BE2C (cell line): ENCODE data around the gene CDC20.
A peak's percentile ranks its signal among the peaks of the same experiment; 100 is the strongest.

Experiments
- DNase-seq: peaks from one replicate; pipeline ENCODE4 v3.0.0-alpha.2; 2020
- H3K27me3 ChIP-seq: fragments of 250-450 bp; sonication (Bioruptor Pico); 2 replicates; pipeline ENCODE4 v1.5.1; 2020; ENCODE audit warnings: mild to moderate bottlenecking
- H3K36me3 ChIP-seq: fragments of 250-450 bp; sonication (Bioruptor Pico); 2 replicates; pipeline ENCODE4 v1.5.1; 2020; ENCODE audit warnings: mild to moderate bottlenecking
- H3K4me1 ChIP-seq: fragments of 250-450 bp; sonication (Bioruptor Pico); 2 replicates; pipeline ENCODE4 v1.5.1; 2020
- H3K4me3 ChIP-seq: 2 replicates; pipeline ENCODE4 v1.5.1; 2011; ENCODE audit warnings: low read depth, low read length
- H3K9me3 ChIP-seq: fragments of 250-450 bp; sonication (Bioruptor Pico); 2 replicates; pipeline ENCODE4 v1.5.1; 2020
- TF ChIP-seq, protein P1 (sequence below): IDR thresholded peaks from 2 replicates; pipeline ENCODE4 v1.5.1; 2012; ENCODE audit warnings: mild to moderate bottlenecking, low read depth, low read length

CDC20 gene

DNA sequence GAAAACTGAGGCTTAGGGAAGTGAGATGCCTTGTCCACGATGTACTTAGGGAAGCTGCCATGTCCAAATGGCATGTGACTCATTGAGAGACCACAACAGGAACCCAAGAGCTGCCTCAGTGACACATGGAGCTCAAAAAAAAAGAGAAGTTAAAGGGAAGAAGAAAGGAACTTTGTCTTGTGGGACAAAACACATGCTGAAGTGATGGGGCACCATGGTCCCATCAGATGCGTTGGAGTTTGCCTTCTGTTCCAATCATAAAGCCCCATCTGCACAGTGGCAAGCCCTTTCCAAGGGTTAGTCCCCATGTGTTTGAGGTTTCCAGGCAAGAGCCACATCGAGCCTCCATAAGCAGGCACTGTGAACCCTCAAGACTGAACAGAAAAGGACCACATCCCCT is 22.8 kb downstream of the CDC20 start:
- no peaks in the 10 kb centered on the region for H3K9me3 ChIP-seq
- no peak overlapping the region for H3K4me3 ChIP-seq
- H3K4me1 ChIP-seq = no peaks in the 10 kb centered on the region
- no peak for DNase-seq
- TF ChIP-seq, protein P1, sequence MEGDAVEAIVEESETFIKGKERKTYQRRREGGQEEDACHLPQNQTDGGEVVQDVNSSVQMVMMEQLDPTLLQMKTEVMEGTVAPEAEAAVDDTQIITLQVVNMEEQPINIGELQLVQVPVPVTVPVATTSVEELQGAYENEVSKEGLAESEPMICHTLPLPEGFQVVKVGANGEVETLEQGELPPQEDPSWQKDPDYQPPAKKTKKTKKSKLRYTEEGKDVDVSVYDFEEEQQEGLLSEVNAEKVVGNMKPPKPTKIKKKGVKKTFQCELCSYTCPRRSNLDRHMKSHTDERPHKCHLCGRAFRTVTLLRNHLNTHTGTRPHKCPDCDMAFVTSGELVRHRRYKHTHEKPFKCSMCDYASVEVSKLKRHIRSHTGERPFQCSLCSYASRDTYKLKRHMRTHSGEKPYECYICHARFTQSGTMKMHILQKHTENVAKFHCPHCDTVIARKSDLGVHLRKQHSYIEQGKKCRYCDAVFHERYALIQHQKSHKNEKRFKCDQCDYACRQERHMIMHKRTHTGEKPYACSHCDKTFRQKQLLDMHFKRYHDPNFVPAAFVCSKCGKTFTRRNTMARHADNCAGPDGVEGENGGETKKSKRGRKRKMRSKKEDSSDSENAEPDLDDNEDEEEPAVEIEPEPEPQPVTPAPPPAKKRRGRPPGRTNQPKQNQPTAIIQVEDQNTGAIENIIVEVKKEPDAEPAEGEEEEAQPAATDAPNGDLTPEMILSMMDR = no peak
- peaks cover 4% of the 10 kb centered on the region; the same call in 1 of the 2 replicates for H3K36me3 ChIP-seq
- H3K27me3 ChIP-seq = no peaks in the 10 kb centered on the region

DNA sequence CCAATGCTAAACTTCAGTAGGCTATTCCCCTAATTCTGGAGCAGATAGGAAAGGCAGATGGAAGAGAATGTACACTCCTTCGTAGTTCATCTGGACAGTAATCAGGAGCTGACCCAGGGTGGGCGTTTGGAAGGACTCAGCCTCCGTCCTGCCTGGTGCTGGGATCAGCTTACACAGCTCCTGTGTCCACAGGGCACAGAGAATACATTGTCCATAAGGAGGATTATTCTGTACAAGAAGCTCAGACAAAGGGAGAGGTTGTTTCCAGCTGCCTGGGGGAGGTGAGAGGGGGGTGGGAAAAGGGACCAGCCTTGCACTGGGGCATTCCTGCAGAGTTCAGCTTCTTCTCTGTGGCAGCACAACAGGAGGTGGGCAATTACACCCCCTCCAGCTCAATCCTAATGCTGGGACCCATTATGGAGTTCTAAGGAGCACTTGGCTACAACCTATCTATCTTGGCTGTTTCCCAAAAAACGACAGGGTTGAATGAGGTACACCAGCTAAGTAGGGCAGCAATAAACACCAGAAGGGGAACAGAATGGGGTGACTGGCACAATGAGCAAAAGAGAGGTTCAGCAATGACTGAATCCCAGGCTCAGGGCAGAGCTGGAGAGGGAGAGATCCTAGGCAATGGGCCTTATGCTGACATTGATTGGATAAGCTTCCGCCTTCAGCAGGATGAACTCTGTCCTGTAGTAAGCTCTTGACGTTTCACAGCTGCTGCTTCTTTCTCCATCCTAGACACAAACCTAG is 23.4 kb downstream of the CDC20 start:
- DNase-seq = no peak
- no peaks in the 10 kb centered on the region for H3K9me3 ChIP-seq
- no peaks in the 10 kb centered on the region for H3K4me1 ChIP-seq
- H3K36me3 ChIP-seq = peaks cover 4% of the 10 kb centered on the region; the same call in 1 of the 2 replicates
- H3K27me3 ChIP-seq = no peaks in the 10 kb centered on the region
- H3K4me3 ChIP-seq = no peak overlapping the region
- TF ChIP-seq, protein P1 = no peak

DNA sequence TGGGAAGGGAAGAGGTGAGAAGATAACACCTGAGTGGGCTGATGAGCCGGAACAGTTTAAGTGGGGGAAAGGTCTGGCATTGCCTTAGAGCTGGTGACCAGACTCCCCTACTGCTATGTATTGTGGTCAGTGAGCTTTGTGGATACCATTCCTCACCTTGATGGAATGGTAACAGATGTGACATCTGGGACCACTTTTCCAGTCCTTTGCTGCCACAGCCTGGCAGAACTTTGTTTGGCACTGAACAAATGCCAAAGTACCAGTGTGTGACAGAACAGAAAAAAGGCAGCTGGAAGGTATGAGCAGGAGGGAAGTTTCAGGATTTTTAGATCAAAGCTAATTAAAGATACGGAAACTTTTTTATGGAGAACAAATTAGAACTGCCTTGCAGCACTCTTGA is 24.7 kb downstream of the CDC20 start:
- TF ChIP-seq, protein P1 = 0 out of 2 replicates have a peak, but pooled peaks have one; percentile 12
- no peak overlapping the region for H3K4me3 ChIP-seq
- H3K36me3 ChIP-seq = peaks cover 4% of the 10 kb centered on the region

DNA sequence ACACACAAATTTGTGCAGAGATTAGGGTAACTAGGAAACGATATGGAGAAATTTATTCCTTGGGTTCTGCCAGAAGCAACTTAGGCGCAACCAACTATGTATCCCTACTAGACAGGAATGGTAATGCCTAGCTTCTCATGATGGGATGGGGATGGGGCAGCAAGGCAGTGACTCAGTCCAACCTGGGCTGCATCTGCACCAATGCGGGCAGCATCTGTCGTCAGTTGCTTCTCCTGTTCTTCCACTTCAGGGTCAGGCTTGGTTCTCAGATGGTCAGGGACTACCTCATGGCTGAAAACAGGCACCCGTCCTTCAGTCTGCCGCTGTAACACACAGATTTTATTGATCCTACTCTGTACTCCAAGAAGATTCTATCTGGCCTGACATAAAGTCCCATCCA is 27.9 kb downstream of the CDC20 start:
- TF ChIP-seq, protein P1 = no peak
- Histone ChIP-seq H3K9me3 (no peaks in the 10 kb centered on the region), H3K27me3 (no peaks in the 10 kb centered on the region), H3K4me3 (no peak overlapping the region), H3K4me1 (no peaks in the 10 kb centered on the region), H3K36me3 (peaks cover 4% of the 10 kb centered on the region)
- no peak for DNase-seq

More for the DNA sequence above, 24.7 kb downstream of the CDC20 start:
- Histone ChIP-seq H3K27me3 (no peaks in the 10 kb centered on the region), H3K9me3 (no peaks in the 10 kb centered on the region), H3K4me1 (no peaks in the 10 kb centered on the region)
- DNase-seq = no peak

DNA sequence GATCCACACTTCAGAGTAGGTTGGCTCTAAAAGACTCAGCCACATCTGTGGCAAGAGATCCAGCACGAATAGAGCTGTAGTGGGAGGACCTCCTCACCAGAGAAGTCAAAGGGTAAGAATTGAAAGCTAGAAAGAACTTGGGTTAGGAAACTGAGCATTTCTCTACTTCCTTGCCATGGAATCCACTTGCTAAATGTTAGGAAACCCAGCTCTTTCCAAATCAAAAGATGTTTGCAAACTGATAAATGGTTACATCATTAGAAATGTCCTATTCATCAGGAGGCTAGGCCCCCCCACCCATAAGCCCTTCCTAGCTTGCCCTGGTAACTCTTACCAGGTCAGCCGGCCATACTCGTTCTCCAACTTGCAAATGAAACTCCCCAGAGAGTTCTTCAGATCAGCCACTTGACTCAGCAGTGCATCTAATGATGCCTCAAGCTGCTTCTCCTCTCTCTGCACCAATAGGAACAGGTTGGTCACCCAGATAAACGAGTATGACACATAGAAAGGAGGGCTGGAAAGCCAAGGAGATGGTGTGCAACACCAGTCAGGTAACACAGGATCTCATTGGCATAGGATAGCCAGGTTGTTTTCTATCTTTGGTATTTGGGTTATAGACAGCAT is 29.3 kb downstream of the CDC20 start:
- H3K4me1 ChIP-seq = no peaks in the 10 kb centered on the region
- no peaks in the 10 kb centered on the region for H3K27me3 ChIP-seq
- H3K4me3 ChIP-seq = no peak overlapping the region
- no peaks in the 10 kb centered on the region for H3K9me3 ChIP-seq
- TF ChIP-seq, protein P1 = no peak
- H3K36me3 ChIP-seq = peaks cover 4% of the 10 kb centered on the region
- no peak for DNase-seq

DNA sequence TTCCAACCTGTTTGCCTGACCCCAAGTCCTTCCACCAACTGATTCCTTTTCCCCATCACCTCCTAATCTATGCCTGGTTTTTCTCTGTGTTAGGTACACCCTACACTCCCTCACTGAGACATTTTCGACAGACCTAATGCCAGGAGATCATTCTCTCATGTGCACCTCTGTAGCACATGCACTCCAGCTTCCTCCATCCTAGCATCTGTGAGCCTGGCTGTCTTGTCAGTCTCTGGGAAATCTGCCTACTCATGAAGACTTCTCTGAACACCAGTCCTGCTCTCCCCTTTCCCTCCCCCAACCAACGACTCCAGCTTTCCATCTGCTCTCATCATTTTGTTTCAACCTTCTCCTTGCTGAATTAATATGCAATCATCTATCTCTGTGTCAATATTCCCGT is 29.8 kb downstream of the CDC20 start:
- Histone ChIP-seq H3K4me3 (peak overlapping the region; percentile 85), H3K27me3 (no peaks in the 10 kb centered on the region), H3K36me3 (peaks cover 4% of the 10 kb centered on the region), H3K4me1 (no peaks in the 10 kb centered on the region), H3K9me3 (no peaks in the 10 kb centered on the region)
- TF ChIP-seq, protein P1 = no peak
- DNase-seq = no peak
